HG03060 (cell line): ENCODE results near the gene MMAB.

Source experiments
- ATAC-seq: cut with Tn5 transposase; IDR thresholded peaks from one replicate; pipeline ENCODE4 v1.9.1; 2021; ENCODE audit warnings: low read depth, moderate number of reproducible peaks; ENCODE audit not compliant: unreplicated experiment

Gene MMAB

DNA sequence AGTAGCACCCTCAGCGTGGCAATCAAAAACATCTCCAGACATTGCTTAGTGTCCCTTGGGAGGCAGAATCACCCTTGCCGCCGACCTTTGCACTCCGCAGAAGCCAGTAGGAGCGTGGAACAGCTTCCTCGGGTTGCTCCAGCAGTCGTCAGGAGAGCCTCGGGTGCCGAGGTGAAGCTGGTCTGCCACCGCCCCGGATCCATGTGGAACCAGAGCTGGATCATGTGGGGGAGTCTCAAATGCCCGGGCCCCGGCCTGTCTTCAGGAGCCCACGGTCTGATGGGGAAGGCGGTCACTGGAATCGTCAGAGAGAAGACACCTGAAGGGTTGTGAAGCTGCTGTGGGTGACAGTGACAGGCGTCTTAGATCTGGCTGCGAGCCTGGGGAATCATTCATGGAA, 14.6 kb upstream of the MMAB start:
- ATAC-seq, result no peak

GRCh38 chr12:109586385-109587296, 13.3 kb upstream of the MMAB start:
- ATAC-seq, result no peak

DNA sequence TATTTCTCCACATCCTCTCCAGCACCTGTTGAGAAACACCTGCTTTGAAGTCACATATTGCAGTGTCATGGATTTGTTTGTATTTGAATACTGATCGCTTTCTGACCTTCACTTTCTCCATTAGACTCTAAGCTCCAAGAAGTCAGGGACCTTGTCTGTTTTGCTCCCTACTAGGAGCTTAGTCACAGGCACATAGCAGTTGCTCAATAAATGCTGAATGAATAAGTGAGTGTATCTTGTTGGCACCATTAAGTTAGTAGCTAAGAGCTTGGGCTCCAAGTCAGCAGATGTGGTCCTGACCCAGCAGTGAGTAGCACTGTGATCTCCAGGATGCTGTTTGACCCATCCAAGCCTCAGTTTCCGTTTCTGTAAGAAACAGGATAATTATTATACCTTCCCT, 10.4 kb upstream of the MMAB start:
- no peak for ATAC-seq

DNA sequence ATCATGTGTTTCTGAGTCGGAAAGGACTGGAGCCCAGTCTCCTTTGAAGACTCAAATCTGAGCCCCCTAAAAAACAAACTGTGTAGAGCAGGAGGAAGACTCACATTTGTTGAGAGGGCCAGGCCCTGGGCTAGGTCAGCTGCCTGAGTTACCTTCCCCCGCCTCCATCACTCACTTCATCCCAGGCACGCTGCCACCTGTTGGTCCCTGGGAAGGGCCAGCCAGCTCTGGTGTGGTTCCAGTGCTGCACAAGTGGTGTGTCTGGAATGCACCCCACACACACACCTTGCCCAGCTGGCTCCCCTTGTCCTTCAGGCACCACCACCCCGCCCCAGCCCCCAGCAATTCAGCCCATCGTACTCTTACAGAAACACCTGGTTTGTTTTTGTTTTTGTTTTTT, 9.3 kb upstream of the MMAB start:
- ATAC-seq, result no peak

- ATAC-seq, result no peak
Observed at GRCh38 chr12:109581856-109582255, 8.6 kb upstream of the MMAB start.

DNA sequence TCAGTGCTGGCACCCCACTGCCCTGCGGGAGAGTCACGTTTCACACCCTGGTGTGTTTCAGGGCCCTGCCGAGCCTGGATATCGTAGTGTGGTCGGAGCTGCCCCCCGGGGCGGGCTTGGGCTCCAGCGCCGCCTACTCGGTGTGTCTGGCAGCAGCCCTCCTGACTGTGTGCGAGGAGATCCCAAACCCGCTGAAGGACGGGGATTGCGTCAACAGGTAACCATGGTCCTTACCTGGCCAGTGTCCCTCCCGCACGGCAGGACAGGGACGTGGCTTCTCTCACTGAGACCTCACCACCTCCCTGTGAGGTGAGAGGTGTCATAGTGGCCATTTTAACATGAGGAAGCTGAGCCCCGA, 8.0 kb upstream of the MMAB start:
- no peak for ATAC-seq

DNA sequence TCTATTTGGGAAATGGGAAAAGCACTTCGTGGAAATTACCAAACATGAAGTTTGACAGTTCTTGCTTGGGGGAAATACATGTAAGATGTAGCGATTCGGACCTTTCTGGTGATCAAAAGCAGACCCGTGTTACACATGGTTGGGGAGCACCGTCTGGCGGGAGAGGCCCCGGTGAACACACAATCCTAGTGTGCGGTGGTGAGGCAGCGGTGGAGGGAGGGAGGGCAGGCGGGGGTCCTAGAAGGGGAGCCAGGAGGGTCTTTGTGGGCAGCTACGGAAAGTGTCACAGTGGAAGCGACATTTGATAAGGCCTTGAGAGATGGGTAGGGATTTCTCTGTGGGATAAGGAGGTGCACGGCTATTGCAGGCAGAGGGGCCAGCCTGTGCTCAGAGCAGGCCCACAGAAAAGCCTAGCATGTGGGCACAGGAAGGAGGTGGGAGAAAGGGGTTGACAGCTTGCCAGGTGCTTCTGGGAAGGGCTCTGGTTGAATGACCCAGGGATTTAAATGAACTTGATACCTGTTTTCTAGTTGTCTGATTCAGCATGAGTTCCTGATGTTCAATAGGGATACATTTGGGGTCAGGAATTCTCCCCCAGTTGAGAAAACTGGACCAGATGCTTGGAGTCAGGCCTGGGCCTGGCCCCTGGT, 7.5 kb upstream of the MMAB start:
- no peak for ATAC-seq

DNA sequence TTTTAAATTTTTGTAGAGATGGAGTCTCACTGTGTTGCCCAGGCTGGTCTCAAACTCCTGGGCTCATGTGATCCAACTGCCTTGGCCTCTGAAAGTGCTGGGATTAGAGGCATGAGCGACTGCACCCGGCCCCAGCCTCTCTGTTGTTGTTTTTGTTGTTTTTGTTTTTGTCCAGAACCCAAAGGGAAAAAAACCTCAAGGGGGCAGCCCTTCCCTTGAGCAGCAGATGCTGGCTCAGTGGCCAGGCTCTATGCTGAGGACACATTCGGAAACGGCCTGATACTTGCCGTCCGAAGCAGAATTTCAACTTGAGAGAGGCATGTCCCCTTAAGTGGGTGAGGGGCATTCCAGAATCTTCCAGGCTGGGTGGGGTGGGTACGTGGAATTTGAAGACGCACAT, 7.0 kb upstream of the MMAB start:
- ATAC-seq, result no peak

- ATAC-seq, result no peak
Observed at GRCh38 chr12:109579639-109580038, 6.3 kb upstream of the MMAB start.

DNA sequence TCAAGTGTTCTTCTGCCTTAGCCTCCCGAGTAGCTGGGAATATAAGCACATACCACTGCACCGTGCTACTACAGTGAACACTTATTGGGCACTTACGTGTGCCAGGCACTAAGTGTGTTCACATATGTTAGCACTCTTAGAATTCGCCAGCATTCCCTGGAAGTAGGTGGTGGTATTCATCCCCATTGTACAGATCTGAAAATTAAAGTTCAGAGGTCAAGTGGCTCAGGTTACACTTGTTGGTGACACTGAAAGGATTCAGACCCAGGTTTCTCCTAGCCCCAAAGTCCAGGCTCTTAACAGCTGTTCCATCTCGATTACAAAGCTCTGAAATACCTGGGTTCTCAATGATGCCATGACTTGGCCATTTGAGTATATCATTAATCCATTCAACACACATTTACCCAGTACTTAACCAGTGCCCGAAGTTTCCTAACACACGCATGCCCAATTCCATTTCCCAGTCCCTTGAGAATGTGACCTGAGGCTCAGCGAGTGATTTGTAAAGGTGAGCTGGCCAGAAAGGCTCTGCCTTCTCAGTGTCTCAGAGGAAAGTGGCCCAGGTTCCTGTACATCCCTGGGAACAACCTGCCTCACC, 5.1 kb upstream of the MMAB start:
- ATAC-seq, result no peak

GRCh38 chr12:109577311-109577710, 4.0 kb upstream of the MMAB start:
- no peak for ATAC-seq

- no peak for ATAC-seq
Observed at GRCh38 chr12:109575683-109576082, 2.4 kb upstream of the MMAB start.

- ATAC-seq, result no peak
Observed at GRCh38 chr12:109573914-109574244, 575 bp upstream of the MMAB start.

GRCh38 chr12:109572506-109572845, 828 bp downstream of the MMAB start:
- ATAC-seq, result no peak

DNA sequence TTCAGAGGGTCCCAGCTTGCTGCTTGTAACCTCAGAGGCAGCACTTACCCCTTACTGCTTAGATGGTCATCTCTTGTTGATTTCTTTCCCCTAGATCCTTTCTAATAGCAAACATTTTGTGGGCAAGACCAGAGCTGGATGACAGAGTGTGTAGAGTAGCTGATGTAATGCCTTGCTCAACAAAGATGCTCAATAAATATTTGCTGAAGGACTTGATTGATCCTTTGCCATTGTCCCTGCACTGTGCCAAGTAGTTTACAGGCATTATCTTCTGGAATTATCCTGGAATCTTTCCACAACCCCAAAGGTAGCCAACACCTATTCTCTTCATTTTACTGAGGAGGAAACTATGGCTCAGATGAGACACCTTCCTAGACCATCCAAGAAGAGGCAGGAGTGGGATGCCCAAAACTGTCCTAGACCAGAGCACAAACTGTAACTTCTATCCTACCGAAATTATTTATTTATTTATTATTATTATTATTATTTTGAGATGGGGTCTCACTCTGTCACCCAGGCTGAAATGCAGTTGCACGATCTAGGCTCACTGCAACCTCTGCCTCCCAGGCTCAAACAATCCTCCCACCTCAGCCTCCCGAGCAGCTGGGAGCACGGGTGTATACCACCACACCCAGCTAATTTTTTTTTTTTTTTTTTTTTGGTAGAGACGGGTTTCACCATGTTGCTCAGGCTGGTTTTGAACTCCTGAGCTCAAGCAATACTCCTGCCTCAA, 1.4 kb downstream of the MMAB start:
- no peak for ATAC-seq

DNA sequence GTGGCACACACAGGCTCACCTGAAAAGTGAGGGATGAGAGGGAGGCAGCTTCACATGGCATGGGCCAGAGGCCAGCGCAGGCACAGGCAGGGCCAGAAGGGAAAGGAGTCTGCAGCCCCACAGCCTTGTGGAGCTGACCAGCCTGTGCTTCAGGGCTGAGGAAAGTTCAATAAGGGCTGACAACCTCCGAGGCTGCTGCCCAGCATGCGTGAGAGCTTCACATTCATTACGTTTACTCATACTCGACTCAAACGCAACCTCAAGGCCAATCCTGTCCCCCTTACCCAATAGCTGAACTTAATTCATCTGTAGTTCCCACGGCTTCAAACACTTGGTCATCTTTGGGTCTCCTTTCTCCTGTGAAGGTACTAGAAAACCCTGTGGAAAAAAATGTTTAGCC, 4.8 kb downstream of the MMAB start:
- no peak for ATAC-seq

DNA sequence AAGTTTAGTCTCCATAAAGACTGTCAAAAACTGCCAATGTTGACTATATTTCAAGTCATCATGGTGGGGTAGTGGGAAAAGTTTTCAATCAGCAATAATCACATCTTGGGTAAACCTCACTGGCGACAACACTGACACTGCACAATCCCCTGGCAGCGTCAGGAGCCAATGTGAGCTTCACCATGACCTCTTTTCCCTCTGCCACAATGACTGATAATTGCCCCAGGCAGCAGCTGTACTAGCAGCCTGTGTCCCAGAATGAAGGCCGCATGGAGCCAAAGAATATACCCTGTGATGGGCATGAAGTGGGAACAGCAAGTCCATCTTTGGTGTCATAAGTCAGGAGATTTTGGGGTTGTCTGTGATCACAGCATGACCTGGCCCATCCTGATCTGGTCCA, 5.3 kb downstream of the MMAB start:
- ATAC-seq, result no peak

DNA sequence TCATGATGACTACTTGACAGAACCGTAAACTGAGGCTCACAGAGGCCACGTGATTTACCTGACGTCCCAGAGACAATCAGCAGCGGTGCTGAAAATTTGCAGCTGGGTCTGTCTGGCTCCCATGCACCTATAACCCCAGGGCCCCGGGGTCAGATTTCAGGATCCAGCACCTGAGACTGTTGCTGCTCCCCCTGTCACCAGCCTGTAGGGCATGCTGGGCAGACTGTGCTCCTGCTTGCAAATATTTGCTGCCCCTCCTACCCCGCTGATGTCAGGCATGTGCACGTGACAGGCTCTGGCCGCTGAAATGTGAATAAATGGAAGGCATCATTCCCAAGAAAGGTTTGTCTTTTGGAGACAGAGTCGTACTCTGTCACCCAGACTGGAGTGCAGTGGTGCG, 6.0 kb downstream of the MMAB start:
- no peak for ATAC-seq

- no peak for ATAC-seq
Observed at GRCh38 chr12:109566424-109566823, 6.9 kb downstream of the MMAB start.

- no peak for ATAC-seq
Observed at GRCh38 chr12:109563291-109564284, 9.7 kb downstream of the MMAB start.
